ENCODE measurements around the gene ZBTB11.
"Not testable (repeated sequence)": the region's sequence is repeated elsewhere in the genome, so short reads cannot be mapped to it uniquely, and the experiment has no call there.

ZBTB11 gene

GRCh38 chr3:101623656-101624055 is 53.3 kb downstream of the ZBTB11 start:
- FAIRE-seq (no peak), DNase-seq (ENCODE audit: insufficient read length, low spot score) (no peak)

GRCh38 chr3:101619734-101620133 is 57.2 kb downstream of the ZBTB11 start:
- DNase-seq (ENCODE audit: insufficient read length, low spot score) (no peak), FAIRE-seq (no peak)

DNA sequence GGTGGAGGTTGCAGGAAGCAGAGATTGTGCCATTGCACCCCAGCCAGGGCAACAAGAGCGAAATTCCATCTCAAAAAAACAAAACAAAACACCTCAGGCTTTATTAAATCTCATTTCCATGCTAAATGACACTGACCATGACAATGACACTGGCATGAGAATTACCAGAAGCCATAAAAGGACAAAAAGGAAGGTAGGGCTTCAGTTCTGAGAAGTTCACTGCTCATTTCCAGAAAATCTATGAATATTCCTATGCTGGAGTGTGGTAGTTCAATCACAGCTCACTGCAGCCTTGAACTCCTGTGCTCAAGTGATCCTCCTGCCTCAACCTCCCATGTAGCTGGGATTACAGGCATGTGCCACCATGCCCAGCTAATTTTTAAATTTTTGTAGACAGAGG is 58.2 kb downstream of the ZBTB11 start:
- FAIRE-seq: no peak
- no peak for DNase-seq (ENCODE audit: insufficient read length, low spot score)

DNA sequence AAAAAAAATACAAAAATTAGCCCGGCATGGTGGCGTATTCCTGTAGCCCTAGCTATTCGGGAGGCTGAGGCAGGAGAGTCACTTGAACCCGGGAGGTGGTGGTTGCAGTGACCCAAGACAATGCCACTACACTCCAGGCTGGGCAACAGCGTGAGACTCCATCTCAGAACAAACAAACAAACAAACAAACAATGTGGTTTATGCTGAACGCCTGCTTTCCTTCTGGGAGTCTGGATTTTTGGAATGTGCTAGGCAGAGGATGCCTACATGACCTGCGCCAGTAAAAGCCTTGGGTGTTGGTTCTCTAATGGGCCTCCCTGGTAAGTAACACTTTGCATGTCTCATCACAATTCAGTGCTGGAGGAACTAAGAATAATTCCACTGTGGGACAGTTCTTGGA is 59.5 kb downstream of the ZBTB11 start:
- FAIRE-seq: no peak
- DNase-seq (ENCODE audit: insufficient read length, low spot score): no peak

- DNase-seq (ENCODE audit: insufficient read length, low spot score) (no peak), FAIRE-seq (no peak)
These were observed 61.4 kb downstream of the ZBTB11 start for GRCh38 chr3:101615525-101615924.

GRCh38 chr3:101613014-101613413 is 63.9 kb downstream of the ZBTB11 start:
- DNase-seq (ENCODE audit: insufficient read length, low spot score); FAIRE-seq: not testable (repeated sequence)

- DNase-seq (ENCODE audit: insufficient read length, low spot score) (no peak), FAIRE-seq (no peak)
These were observed 65.9 kb downstream of the ZBTB11 start for GRCh38 chr3:101611023-101611422.

DNA sequence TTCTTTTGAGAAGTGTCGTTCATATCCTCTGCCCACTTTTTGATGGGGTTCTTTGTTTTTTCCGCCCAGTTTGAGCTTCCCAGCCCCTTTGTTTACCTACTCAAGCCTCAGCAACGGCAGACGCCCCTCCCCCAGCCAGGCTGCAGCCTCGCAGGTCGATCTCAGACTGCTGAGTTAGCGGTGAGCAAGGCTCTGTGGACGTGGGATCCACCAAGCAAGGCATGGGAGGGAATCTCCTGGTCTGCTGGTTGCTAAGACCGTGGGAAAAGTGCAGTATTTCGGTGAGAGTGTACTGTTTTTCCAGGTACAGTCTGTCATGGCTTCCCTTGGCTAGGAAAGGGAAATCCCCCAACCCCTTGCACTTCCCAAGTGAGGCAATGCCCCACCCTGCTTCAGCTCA is 71.5 kb downstream of the ZBTB11 start:
- DNase-seq (ENCODE audit: insufficient read length, low spot score); FAIRE-seq: not testable (repeated sequence)

- FAIRE-seq (no peak), DNase-seq (ENCODE audit: insufficient read length, low spot score) (no peak)
These were observed 73.7 kb downstream of the ZBTB11 start for GRCh38 chr3:101603184-101603583.

DNA sequence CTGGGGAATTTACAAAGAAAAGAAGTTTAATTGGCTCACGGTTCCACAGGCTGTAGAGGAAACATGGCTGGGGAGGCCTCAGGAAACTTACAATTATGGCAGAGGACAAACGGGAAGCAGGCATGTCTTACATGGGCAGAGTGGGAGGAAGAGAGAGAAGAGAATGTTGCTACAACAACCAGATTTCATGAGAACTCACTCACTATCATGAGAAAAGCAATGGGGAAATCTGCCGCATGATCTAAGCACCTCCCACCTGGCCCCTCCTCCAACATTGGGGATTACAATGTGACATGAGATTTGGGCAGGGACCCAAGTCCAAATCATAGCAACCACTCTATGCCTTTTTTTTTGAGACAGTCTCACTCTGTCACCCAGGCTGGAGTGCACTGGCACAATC is 74.2 kb downstream of the ZBTB11 start:
- FAIRE-seq: no peak

More for the DNA sequence above, 74.2 kb downstream of the ZBTB11 start:
- DNase-seq (ENCODE audit: insufficient read length, low spot score): no peak
